Retinal pigment epithelial cell (primary cell): Measurements from ENCODE around the gene CPLANE2.
A peak's percentile ranks its signal among the peaks of the same experiment; 100 is the strongest.
"Not testable (repeated sequence)": the region's sequence is repeated elsewhere in the genome, so short reads cannot be mapped to it uniquely, and the experiment has no call there.

ENCODE experiments used
- DNase-seq: peaks from one replicate; pipeline ENCODE4 v3.0.0-alpha.2; 2010; ENCODE audit warnings: low read depth
- H3K4me3 ChIP-seq: 2 replicates; pipeline ENCODE4 v1.5.1; 2011; ENCODE audit warnings: mild to moderate bottlenecking, low read length, control low read depth, moderate library complexity
- CTCF ChIP-seq: conservative IDR thresholded peaks from 2 replicates; pipeline ENCODE4 v1.5.1; 2011; ENCODE audit warnings: low read depth, low read length, control low read depth, inconsistent platforms

The CPLANE2 gene

GRCh38 chr1:16218674-16219071, 18.3 kb downstream of the CPLANE2 start:
- no peak for DNase-seq
- TF ChIP-seq CTCF = no peak
- no peak overlapping the region for H3K4me3 ChIP-seq

- H3K4me3 ChIP-seq = no peak overlapping the region
Observed at GRCh38 chr1:16218014-16218673, 18.8 kb downstream of the CPLANE2 start.

GRCh38 chr1:16217061-16217785, 19.8 kb downstream of the CPLANE2 start:
- DNase-seq = peak; percentile 85
- H3K4me3 ChIP-seq = peak overlapping the region; percentile 50
- no peak for TF ChIP-seq CTCF

More at GRCh38 chr1:16218014-16218673, 18.8 kb downstream of the CPLANE2 start:
- DNase-seq = no peak
- TF ChIP-seq CTCF = no peak

GRCh38 chr1:16215882-16216753, 20.9 kb downstream of the CPLANE2 start:
- H3K4me3 ChIP-seq = peak overlapping the region; percentile 50
- no peak for DNase-seq
- TF ChIP-seq CTCF = no peak

GRCh38 chr1:16215240-16215639, 21.7 kb downstream of the CPLANE2 start:
- DNase-seq, H3K4me3 ChIP-seq: not testable (repeated sequence)

- H3K4me3 ChIP-seq = not testable (repeated sequence)
Observed at GRCh38 chr1:16213544-16213943, 23.4 kb downstream of the CPLANE2 start.

GRCh38 chr1:16213013-16213412, 24.0 kb downstream of the CPLANE2 start:
- no peak for DNase-seq
- no peak overlapping the region for H3K4me3 ChIP-seq
- TF ChIP-seq CTCF = no peak

More at GRCh38 chr1:16213544-16213943, 23.4 kb downstream of the CPLANE2 start:
- DNase-seq = not testable (repeated sequence)
